Measurements from ENCODE around the gene DLGAP1. TPM values are rescaled to one million over a fixed set of nuclear protein-coding genes. Genes with fewer than 3 reads are reported as not detected.
A peak's percentile ranks its signal among the peaks of the same experiment; 100 is the strongest.

Gene DLGAP1
- total and polyA plus RNA-seq, 2 of the 4 experiments (the other 2 are of a cell fraction), result under 0.01 to 0.09 TPM

GRCh38 chr18:3577281-3577855 is 877.7 kb downstream of the DLGAP1 start:
- H2BK120ac ChIP-seq (ENCODE audit: low read depth, low read length), result no peak overlapping the region
- H3K36me3 ChIP-seq (ENCODE audit: control insufficient read depth, insufficient read depth, low read length), result no peaks in the 10 kb centered on the region
- no peak overlapping the region for H4K8ac ChIP-seq (ENCODE audit: low read depth in 2 of 2, low read length in 2 of 2)
- TF ChIP-seq NFE2L2 (IDR thresholded peaks at IDR 0.05; ENCODE audit: low read depth, low read length) (no peak), FOS (IDR thresholded peaks at IDR 0.05; ENCODE audit: low read depth, low read length) (no peak), RCOR1 (IDR thresholded peaks at IDR 0.05; ENCODE audit: insufficient replicate concordance, low read length) (no peak)
- no peaks in the 10 kb centered on the region for H3K4me1 ChIP-seq (ENCODE audit: control insufficient read depth, insufficient read depth, low read length)
- ATAC-seq (ENCODE audit: low read depth) (no peak), DNase-seq (no peak)
- no peak overlapping the region for H4K91ac ChIP-seq (ENCODE audit: insufficient read depth, low read depth, low read length)
- no peaks in the 10 kb centered on the region for H3K9me3 ChIP-seq (ENCODE audit: control insufficient read depth, insufficient read depth, low read length)
- no peaks in the 10 kb centered on the region for H3K27me3 ChIP-seq (ENCODE audit: control insufficient read depth, insufficient read depth, low read length)
- dilution Hi-C loops (cut with HindIII; ENCODE audit: low sequenced_read_pairs, unreplicated experiment) (no loop called here), intact Hi-C loops (cut with micrococcal nuclease) (no loop called here), in situ Hi-C loops (cut with MboI; ENCODE audit: low sequenced_read_pairs) (no loop called here)
- H3K27ac ChIP-seq (ENCODE audit: insufficient read depth, low read length), result no peak overlapping the region
- ChIA-PET CTCF (interaction anchor here (0.7 to 1.2 kb wide), 3 partner anchors 14 to 123 kb away, joined by 3 to 4 read pairs (median 3); no protein-coding TSS in a partner anchor), POLR2A (ENCODE audit: unreplicated experiment) (no interaction called here)
- no peak overlapping the region for H4K5ac ChIP-seq (ENCODE audit: low read depth, low read length)
- H2AK9ac ChIP-seq (replicated peaks; ENCODE audit: low read depth, low read length, poor library complexity), result no peak overlapping the region
- H2BK15ac ChIP-seq (ENCODE audit: low read depth, low read length), result 0 out of 3 replicates have a peak overlapping the region, but pooled peaks have one; percentile 50
- no peak overlapping the region for H3K56ac ChIP-seq (ENCODE audit: extremely low read depth, insufficient read depth, low read length)
- BruUV-seq (replicated peaks), result no TSS peak
- H3K18ac ChIP-seq (ENCODE audit: low read depth, low read length), result no peak overlapping the region
- no peak overlapping the region for H3K4me2 ChIP-seq (ENCODE audit: low read depth, low read length)
- H3K9me1 ChIP-seq (ENCODE audit: insufficient read depth, low read length), result no peaks in the 10 kb centered on the region; the same call in 1 of the 2 replicates
- H3K4ac ChIP-seq (ENCODE audit: low read depth, low read length), result no peak overlapping the region
- H4K20me1 ChIP-seq (ENCODE audit: insufficient read depth, low read length), result no peaks in the 10 kb centered on the region
- peak overlapping the region; percentile 28; the same call in 1 of the 2 replicates for H2AK5ac ChIP-seq (ENCODE audit: low read depth, low read length)
- no peak overlapping the region for H3K23ac ChIP-seq (ENCODE audit: low read depth, low read length)
- 100% methylated on average over 1 of the region's 4 CpGs; no CpG with 5 or more reads in 1 of the 2 experiments for WGBS, 2 experiments (ENCODE audit: extremely low coverage in 2 of 2, insufficient read length in 1 of 2)
- no peaks in the 10 kb centered on the region for H3K79me1 ChIP-seq (ENCODE audit: low read depth in 1 of 2, low read length in 2 of 2)
- H2AFZ ChIP-seq (replicated peaks; ENCODE audit: low read length, poor library complexity), result no peak overlapping the region
- no peak overlapping the region for H2BK20ac ChIP-seq (ENCODE audit: low read depth, low read length)
- H3K4me3 ChIP-seq (ENCODE audit: insufficient read depth, low read depth, low read length), result no peak overlapping the region
- H3K9ac ChIP-seq (ENCODE audit: low read depth, low read length), result no peak overlapping the region
- H3K14ac ChIP-seq (replicated peaks; ENCODE audit: low read depth, low read length), result no peak overlapping the region
- no peak overlapping the region for H2BK5ac ChIP-seq (ENCODE audit: low read depth, low read length, poor library complexity, severe bottlenecking)
